NB4 (cell line): Measurements from ENCODE around the gene ARID1B.

Experiments used
- MYC ChIP-seq: IDR thresholded peaks from 2 replicates; pipeline ENCODE4 v1.6.1; 2011; ENCODE audit warnings: low read depth, low read length
- POLR2A ChIP-seq: IDR thresholded peaks from 2 replicates; pipeline ENCODE4 v1.6.1; 2011; ENCODE audit warnings: mild to moderate bottlenecking; ENCODE audit not compliant: insufficient read length; ENCODE audit errors: extremely low read depth
- TF ChIP-seq, protein P1 (sequence below): IDR thresholded peaks from one replicate; pipeline ENCODE4 v1.5.1; 2012; ENCODE audit warnings: low read depth, low read length

DNA sequence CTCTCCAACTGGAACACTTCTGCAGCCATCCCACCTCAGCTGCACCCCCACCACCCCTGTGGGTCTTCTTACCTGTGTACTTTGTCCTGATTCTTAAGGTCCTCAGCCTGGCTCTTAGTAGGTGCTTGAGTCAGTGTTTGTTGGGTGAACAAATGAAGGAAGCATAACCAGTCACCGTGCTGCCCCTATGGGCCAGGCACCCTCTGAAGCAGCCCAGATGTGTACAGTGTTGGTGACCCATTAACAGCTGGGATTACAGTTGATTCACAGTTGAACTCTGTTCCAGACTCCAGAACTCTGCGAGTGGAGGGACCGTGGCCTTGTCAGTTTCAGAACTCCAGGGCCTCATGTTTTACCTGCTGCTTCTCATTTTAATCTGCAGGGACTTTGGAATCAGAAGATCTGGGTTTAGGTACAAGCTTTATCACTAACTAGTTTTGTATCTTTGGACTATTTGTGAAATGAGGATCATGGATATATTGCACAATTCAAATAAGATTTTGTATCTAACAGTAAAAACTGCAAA is 342.4 kb downstream of the ARID1B start:
- TF ChIP-seq, protein P1, sequence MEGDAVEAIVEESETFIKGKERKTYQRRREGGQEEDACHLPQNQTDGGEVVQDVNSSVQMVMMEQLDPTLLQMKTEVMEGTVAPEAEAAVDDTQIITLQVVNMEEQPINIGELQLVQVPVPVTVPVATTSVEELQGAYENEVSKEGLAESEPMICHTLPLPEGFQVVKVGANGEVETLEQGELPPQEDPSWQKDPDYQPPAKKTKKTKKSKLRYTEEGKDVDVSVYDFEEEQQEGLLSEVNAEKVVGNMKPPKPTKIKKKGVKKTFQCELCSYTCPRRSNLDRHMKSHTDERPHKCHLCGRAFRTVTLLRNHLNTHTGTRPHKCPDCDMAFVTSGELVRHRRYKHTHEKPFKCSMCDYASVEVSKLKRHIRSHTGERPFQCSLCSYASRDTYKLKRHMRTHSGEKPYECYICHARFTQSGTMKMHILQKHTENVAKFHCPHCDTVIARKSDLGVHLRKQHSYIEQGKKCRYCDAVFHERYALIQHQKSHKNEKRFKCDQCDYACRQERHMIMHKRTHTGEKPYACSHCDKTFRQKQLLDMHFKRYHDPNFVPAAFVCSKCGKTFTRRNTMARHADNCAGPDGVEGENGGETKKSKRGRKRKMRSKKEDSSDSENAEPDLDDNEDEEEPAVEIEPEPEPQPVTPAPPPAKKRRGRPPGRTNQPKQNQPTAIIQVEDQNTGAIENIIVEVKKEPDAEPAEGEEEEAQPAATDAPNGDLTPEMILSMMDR: no peak
- TF ChIP-seq POLR2A: no peak
- no peak for TF ChIP-seq MYC
